Esophagus muscularis mucosa (tissue), 4 donors: ENCODE results near the gene ZC3HAV1. TPM values are rescaled to one million over a fixed set of nuclear protein-coding genes. Genes with fewer than 3 reads are reported as not detected.

Experiments
- DNase-seq: peaks from one replicate; pipeline ENCODE4 v3.0.0-alpha.2; 2017; ENCODE audit errors: extremely low spot score
- H3K27ac ChIP-seq, 4 donors: fragments of 200-600 bp; sonication (generic); replicated peaks in 1 of 4; 1 replicate in 3 of 4; 2 replicates in 1 of 4; pipeline ENCODE4 v1.5.1; 2016 to 2019; ENCODE audit warnings: mild to moderate bottlenecking in 1 of 4
- H3K27me3 ChIP-seq, 4 donors: fragments of 200-600 bp; sonication (generic); one replicate each; pipeline versions ENCODE4 v1.5.1 to v1.6.0; 2016 to 2019
- H3K36me3 ChIP-seq, 4 donors: fragments of 200-600 bp; sonication (generic); one replicate each; pipeline ENCODE4 v1.5.1; 2016 to 2019
- H3K4me1 ChIP-seq, 4 donors: fragments of 200-600 bp; sonication (generic); one replicate each; pipeline ENCODE4 v1.5.1; 2016 to 2019
- H3K4me3 ChIP-seq, 4 donors: fragments of 200-600 bp; sonication (generic); 1 replicate in 2 of 4; 2 replicates in 2 of 4; pipeline ENCODE4 v1.5.1; 2016 to 2019; ENCODE audit warnings: mild to moderate bottlenecking in 4 of 4, moderate library complexity in 1 of 4
- H3K9me3 ChIP-seq, 4 donors: fragments of 200-600 bp; sonication (generic); 1 replicate in 3 of 4; 2 replicates in 1 of 4; pipeline ENCODE4 v1.5.1; 2016 to 2019
- CTCF ChIP-seq, 3 experiments: fragments of 200-600 bp in 2 of 3; fragments of 450-650 bp in 1 of 3; sonication (generic) in 2 of 3; IDR thresholded peaks; one replicate each; pipeline ENCODE4 v1.5.1; 2017 to 2019; ENCODE audit warnings: antibody characterized with exemption in 3 of 3, mild to moderate bottlenecking in 2 of 3, moderate library complexity in 1 of 3
- EP300 ChIP-seq: sonication (generic); formaldehyde crosslinking; IDR thresholded peaks from one replicate; pipeline ENCODE4 v1.6.1; 2017; ENCODE audit warnings: antibody characterized with exemption
- POLR2A ChIP-seq: fragments of 450-650 bp; IDR thresholded peaks from one replicate; pipeline ENCODE4 v1.6.1; 2017; ENCODE audit warnings: antibody characterized with exemption, moderate library complexity, mild to moderate bottlenecking, low read depth
- POLR2AphosphoS5 ChIP-seq, 2 donors: sonication (generic); formaldehyde crosslinking; IDR thresholded peaks; one replicate each; pipeline ENCODE4 v1.6.1; 2017; ENCODE audit warnings: antibody characterized with exemption in 2 of 2
- WGBS: methylation state at CpG from one replicate; pipeline ENCODE4 v1.1.5; 2018; 5-methylcytosine and 5-hydroxymethylcytosine counted together
- intact Hi-C: fragments of 100-400 bp; cut with DNase I; formaldehyde crosslinking; loops from one replicate; pipeline ENCODE4 v1.15.1; 2023
- total RNA-seq, 4 donors: library from RNA; depleted of rRNA; stranded (reverse); fragments of >200 nt; gene quantifications; one replicate each; pipeline versions ENCODE4 v1.1.0 to v1.2.1, GENCODE V29; 2016

ZC3HAV1 gene
- total RNA-seq, 4 donors from 2014 or later: 23.7 to 29.5 (median 27.6) TPM

DNA sequence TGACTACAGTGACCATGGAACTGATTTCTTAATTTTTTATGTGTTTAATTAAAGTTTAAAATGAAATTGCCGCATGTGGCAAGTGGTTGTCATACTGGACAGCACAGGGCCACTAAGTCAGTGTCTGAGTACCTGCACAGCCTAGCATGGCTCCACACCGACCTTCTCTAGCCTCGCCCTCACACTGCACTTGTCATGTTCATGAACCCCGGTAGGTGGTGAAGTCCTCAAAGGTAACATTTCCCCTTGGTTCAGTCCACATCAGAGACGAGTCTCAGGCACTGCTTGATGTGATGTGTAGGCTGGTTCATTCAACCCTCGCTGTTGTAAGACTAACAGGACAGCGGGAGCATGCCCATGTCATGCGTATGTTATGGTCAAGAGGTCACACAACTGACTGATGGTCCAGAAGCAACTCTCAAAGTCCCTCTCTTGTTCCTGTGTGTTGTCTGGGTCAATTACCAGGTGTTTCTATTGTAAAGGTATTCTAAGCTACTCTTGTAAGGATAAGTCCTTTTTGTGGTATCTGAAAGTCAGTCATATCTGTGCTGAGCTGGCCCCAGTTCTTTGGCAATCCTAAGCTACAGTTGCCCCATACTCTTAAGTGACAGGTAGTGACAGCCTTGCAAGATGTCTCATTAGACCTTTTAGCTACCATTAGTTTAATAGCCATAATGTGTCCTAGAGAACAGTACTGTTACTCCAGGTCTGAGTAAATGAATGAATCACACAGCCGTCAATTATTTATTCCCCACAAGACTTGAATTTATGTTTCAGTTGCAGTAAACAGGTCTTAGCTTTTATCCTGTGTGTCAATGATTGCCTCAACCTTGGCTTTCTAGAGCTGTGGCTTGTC is 40.7 kb downstream of the ZC3HAV1 start:
- TF ChIP-seq POLR2A (no peak), CTCF (IDR thresholded peaks at IDR 0.05) (no peak), POLR2AphosphoS5 (IDR thresholded peaks at IDR 0.05) (no peak), EP300 (no peak)
- WGBS: 97% methylated on average over 9 of the region's 9 CpGs

DNA sequence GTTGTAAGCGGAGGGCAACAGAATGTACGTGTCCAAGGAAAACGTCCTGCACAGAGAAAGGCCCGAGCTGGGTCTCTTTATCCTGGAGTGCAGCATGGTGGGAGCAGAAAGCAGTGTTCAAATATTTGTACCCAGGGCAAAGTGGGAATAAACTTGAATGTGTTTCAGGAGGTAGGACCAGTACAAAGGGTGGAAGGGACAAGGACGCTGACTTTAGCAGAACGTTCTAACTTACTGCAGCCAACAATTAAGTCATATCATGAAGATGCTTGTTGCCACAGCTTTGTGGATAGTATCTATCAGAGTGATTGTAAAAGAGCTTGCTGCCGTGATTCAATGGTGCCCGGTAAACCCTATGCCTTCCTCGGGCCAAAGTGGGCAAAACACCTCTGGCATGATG is 43.2 kb downstream of the ZC3HAV1 start:
- intact Hi-C loops: no loop called here
- H3K36me3 ChIP-seq: peaks cover 35 to 99% (median 74%) of the 10 kb centered on the region in 4 donors
- DNase-seq: no peak
- H3K4me1 ChIP-seq: no peaks in the 10 kb centered on the region
- H3K9me3 ChIP-seq: no peaks in the 10 kb centered on the region
- 83% methylated on average over 9 of the region's 9 CpGs for WGBS
- TF ChIP-seq EP300: no peak
- no peak for TF ChIP-seq POLR2A
- no peak for TF ChIP-seq POLR2AphosphoS5 (IDR thresholded peaks at IDR 0.05)
- TF ChIP-seq CTCF (IDR thresholded peaks at IDR 0.05): no peak
- H3K27me3 ChIP-seq: no peaks in the 10 kb centered on the region
- H3K4me3 ChIP-seq: no peak overlapping the region
- H3K27ac ChIP-seq: no peak overlapping the region

More for the DNA sequence above, 40.7 kb downstream of the ZC3HAV1 start:
- H3K4me3 ChIP-seq: no peak overlapping the region
- intact Hi-C loops: no loop called here
- no peaks in the 10 kb centered on the region for H3K9me3 ChIP-seq
- peaks cover 51 to 100% (median 90%) of the 10 kb centered on the region in 4 donors for H3K36me3 ChIP-seq
- H3K4me1 ChIP-seq: no peaks in the 10 kb centered on the region
- DNase-seq: no peak
- H3K27me3 ChIP-seq: no peaks in the 10 kb centered on the region
- no peak overlapping the region for H3K27ac ChIP-seq

DNA sequence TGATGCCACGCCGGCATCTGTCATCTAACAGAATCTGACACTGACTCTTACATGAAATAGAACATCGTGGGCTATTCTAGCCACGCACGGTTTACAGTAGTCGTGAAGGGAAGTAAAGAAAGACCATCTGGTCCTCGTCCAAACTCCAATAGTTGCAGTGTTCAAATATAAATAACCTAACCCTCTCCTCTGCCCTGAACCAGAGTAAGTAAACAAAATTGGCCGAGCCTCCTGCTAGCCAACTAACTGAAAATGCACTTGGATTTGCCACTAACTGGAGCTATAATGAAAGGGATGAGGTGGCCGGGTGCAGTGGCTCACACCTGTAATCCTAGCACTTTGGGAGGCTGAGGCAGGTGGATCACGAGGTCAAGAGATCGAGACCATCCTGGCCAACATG is 44.2 kb downstream of the ZC3HAV1 start:
- Histone ChIP-seq H3K4me1 (peaks cover 0 to 6% (median under 1%) of the 10 kb centered on the region in 4 donors), H3K36me3 (peaks cover 36 to 99% (median 69%) of the 10 kb centered on the region in 4 donors), H3K27me3 (no peaks in the 10 kb centered on the region), H3K9me3 (no peaks in the 10 kb centered on the region), H3K4me3 (no peak overlapping the region), H3K27ac (no peak overlapping the region)
- TF ChIP-seq CTCF (IDR thresholded peaks at IDR 0.05) (no peak), POLR2A (no peak), POLR2AphosphoS5 (IDR thresholded peaks at IDR 0.05) (no peak), EP300 (no peak)
- DNase-seq: no peak
- intact Hi-C loops: no loop called here
- WGBS: 75% methylated on average over 11 of the region's 11 CpGs

DNA sequence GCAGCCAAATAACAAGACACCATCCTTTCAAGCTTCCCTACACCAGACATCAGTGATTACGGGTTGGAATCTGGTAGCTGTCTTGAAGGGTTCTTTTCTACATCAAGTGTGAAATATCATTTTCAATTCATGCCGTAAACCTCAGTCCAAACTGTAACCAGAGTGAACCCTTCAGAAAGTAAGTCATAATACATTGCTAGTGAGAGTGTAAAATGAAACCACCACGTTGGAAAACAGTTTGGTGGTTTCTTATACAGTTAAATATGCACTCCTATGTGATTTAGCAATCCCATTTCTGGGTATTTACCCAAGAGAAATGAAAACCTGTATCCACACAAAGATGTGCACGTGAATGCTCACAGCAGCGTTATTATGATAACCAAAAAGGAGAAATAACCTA is 48.1 kb downstream of the ZC3HAV1 start:
- TF ChIP-seq POLR2A: no peak
- no peak for TF ChIP-seq CTCF (IDR thresholded peaks at IDR 0.05)
- TF ChIP-seq EP300: no peak
- TF ChIP-seq POLR2AphosphoS5 (IDR thresholded peaks at IDR 0.05): no peak
- no peaks in the 10 kb centered on the region for H3K9me3 ChIP-seq
- no peak overlapping the region for H3K27ac ChIP-seq
- no peaks in the 10 kb centered on the region for H3K27me3 ChIP-seq
- peaks cover 37 to 96% (median 50%) of the 10 kb centered on the region in 4 donors for H3K36me3 ChIP-seq
- 71% methylated on average over 5 of the region's 5 CpGs for WGBS
- peaks cover 2 to 10% (median 8%) of the 10 kb centered on the region in 4 donors for H3K4me1 ChIP-seq
- H3K4me3 ChIP-seq: no peak overlapping the region
- intact Hi-C loops: no loop called here
- DNase-seq: no peak
